Measurements from ENCODE around the gene PTPRN2.

DNA sequence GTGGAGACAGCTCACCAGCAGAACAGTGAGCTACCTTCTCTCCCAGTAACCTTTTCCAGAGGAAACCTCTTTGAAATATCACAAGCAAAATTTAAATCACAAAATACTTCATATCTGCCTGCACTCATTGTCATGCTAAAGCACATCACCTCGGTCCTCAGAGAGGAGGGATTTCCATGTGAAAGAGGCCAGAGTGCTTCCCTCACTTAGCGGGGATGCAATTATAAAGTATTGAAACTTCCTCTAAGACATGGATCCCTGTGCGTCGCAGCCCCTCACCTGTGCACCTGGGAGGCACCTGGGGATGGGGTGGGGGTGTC lies 792.9 kb downstream of the PTPRN2 start:
- no peak for TF ChIP-seq POLR2A (IDR thresholded peaks at IDR 0.05)
- TF ChIP-seq, protein P1, sequence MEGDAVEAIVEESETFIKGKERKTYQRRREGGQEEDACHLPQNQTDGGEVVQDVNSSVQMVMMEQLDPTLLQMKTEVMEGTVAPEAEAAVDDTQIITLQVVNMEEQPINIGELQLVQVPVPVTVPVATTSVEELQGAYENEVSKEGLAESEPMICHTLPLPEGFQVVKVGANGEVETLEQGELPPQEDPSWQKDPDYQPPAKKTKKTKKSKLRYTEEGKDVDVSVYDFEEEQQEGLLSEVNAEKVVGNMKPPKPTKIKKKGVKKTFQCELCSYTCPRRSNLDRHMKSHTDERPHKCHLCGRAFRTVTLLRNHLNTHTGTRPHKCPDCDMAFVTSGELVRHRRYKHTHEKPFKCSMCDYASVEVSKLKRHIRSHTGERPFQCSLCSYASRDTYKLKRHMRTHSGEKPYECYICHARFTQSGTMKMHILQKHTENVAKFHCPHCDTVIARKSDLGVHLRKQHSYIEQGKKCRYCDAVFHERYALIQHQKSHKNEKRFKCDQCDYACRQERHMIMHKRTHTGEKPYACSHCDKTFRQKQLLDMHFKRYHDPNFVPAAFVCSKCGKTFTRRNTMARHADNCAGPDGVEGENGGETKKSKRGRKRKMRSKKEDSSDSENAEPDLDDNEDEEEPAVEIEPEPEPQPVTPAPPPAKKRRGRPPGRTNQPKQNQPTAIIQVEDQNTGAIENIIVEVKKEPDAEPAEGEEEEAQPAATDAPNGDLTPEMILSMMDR (IDR thresholded peaks at IDR 0.05) = no peak
